HG02798 (cell line): Measurements from ENCODE around the gene ZNF740.

Experiments
- ATAC-seq: cut with Tn5 transposase; IDR thresholded peaks from one replicate; pipeline ENCODE4 v1.9.1; 2021; ENCODE audit warnings: mild to moderate bottlenecking; ENCODE audit not compliant: unreplicated experiment, poor library complexity

The ZNF740 gene

DNA sequence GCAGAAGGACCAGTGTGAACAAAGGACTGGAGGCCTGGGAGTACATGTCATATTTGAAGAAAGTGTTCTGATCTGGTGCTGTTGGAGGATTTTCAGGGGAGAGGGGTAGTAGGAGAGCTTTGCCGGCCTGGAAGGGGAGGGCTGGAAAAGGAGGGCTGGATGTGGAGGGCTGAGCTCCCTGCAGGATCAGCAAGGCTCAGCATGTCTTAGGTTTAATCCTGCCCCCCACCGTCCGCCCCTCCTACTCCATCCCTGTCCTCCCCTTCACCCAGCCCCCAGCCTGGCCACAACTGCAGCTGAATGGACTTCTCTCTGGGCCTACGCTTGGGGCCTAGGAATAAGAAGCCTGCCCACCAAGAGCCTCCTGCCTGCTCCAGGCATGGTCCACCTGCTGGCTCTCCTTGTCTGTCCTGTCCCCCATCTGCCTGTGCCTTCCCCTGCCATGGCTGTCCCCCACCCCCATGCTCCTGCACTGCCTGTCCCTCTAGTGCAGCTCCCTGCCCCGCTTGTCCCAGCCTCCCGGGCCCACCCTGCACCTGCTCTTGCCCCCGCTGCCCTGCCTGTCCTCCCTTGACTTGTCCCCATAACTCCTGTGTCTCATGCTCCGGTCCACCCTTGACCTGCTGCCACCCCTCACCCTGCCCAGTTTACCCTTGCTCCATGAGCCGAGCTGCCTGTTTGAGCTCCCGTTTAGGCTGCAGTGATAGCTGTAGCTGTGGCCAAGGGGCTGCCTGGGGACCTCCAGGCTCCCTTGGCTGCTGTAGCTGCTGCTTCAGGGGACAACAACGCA lies 61.3 kb downstream of the ZNF740 start:
- no peak for ATAC-seq

DNA sequence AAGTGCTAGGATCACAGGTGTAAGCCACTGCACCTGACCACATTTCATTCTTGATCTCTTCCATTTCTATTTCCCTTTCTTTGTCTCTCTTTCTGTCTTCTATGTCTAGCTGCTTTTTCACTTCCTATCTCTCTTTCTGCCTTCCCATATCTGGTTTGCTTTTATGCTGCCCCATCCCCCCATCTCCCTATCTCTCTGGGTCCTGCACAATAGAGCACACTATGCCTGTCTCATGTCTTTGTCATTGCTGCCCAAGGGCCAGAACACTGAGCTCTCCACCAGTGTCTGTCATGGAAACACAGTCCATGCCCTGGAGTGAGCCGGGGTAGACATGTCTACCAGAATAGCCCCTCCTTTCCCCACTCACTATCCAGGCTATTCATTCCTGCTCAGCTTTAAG lies 63.8 kb downstream of the ZNF740 start:
- no peak for ATAC-seq
